Activated naive CD8-positive, alpha-beta T cell treated with anti-CD3 and anti-CD28 coated beads, Interleukin-2, amount 50 U/mL, for 16 hours (primary cell): ENCODE data around the gene MAGI1.

ENCODE experiments used
- DNase-seq: peaks from one replicate; pipeline ENCODE4 v3.0.0-alpha.2; 2020; ENCODE audit warnings: low read depth, low spot score

The MAGI1 gene

DNA sequence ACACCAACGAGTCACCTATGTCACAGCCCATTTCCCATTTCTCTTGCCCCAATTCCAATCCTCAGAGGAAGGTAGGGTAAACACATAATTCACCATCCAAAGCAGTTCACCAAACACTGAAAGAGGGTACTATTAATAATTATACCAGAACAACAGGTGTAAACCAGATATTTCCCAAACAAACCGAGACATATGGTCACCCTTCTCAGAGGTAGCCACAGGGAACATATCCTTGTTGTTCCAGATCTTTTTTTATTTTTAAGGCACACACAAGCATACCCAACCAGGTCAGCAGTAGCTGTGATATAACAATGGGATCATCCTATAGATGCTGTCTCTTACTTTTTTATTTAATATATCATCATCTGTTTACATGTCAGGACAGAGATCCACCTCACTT is 24.7 kb downstream of the MAGI1 start:
- DNase-seq: no peak

DNA sequence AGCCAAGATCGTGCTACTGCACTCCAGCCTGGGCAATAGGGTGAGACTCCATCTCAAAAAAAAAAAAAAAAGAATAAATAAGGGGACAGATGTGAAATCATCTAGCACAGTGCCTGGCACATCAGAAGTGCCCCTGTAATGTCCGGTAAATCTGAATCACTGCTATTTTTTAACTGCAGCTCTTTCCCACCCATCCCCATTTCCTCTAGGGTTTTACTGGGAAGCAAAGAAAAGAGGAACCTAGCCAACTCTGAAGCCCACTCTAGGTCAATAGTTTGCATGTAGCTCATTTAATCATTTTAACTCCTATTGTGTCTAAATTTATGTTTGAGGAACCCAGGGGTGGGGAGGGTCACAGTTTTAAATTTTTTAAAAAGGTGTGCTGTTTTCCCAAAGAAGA is 26.0 kb downstream of the MAGI1 start:
- no peak for DNase-seq

DNA sequence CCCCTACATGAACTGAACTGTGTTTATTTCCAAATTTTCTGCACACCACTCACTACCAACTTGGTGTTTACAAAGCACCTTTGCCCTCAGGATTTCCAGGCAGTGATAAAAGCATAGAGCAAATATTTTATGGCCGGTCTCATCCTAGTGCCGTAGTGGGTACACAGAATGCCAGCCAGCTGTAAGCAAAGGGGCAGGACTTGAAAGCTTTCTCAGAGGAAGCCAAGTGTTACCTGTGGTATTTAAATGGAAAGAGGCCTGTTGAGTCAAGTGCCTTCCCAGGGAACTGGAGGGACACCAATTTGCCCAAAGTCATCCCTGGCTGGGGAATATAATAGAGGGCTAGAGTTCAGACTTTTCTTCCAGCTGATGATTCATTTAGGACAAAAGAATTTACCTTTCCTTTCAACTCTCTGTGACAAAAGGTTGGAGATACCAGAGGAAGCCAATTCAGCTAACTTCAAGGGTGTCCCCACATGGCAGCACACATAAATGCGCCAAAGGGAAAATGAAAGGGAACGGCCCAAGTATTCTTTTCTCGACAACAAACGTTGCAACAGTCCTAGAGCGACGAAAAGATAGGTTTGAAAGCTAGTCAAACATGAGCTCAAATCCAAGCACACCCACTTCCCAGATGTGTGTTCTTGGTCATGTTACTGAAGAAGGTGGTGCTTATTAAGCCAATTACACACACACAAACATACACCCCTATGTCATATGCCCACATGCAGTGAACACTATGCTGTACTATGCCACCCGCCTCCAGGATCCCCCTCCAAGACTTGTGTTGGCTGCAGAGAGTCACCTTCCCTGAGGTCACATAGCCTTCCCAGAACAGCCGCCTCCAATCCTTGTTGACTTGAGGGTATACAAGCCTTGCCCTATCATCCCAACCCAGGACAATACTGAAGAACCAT is 27.7 kb downstream of the MAGI1 start:
- no peak for DNase-seq

DNA sequence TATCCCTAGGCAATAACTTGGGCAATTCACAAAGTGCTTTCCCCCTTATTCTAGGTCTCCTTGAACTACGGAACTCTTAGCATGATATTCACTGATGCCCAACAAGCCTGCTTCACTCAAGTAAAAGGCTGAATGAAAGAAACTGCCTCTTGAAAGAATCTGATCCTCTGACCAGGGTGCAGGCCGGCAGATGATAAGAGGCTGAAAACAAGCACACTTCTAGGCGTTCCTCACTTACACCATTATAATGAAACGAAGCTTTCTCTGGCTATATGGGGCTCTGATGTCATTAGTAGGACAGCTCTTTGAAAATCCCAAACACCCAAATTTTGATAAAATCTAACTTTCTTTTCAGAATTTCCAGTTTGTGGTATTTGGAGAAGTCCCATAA is 28.4 kb downstream of the MAGI1 start:
- DNase-seq: no peak

DNA sequence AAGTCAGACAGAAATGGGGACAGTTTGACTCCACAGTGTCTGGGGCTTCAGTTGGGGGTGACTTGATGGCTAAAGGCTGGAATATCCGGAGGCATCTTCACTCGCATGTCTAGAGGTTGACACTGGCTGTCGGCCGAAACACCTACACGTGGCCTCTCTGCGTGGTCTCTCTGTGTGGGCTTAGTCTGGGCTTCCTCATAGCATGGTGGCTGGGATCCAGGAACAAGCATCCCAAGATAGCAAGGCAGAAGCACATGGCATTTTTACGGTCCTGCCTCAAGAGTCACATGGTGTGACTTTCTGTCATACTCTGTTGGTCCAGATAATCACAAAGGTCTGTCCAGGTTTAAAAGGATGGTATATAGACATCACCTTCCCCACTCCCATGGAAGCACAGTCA is 34.5 kb downstream of the MAGI1 start:
- no peak for DNase-seq

DNA sequence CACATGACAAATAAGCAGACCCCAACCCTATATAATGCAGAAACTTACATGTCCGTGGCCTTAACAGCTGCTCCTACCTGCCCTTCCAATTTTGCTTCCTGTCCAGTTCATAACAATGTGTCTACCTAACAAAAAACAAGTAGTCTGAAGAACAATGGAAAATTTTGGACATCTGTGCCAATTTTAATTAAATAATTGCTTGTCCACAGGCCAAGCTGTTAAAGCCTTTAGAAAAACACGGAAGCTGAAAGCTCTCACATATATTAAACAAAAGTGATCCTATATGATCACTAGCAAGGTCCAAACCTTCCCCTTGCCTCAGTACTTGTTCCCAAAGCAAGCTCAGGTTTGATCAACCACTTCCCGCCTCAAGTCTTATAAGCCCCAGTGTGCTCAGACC is 37.1 kb downstream of the MAGI1 start:
- no peak for DNase-seq

DNA sequence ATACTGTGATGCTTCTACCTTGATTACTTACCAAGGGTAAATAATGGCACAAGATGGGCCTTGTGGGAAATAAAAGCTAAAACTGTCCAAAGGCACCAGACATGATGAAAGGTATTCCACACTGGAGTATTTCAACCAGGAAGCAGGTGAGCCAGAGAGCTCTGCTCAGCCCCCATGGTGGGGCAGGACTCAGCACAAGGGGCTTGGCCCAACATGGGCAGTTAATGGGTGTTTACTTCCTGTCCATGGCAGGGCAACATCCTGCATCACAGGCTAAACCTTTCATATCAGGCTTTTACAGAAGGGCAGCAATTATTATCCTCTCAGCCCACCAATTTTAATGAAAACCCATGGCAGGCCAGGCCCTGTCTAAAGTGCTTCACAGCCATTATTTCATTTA is 38.2 kb downstream of the MAGI1 start:
- DNase-seq: no peak

DNA sequence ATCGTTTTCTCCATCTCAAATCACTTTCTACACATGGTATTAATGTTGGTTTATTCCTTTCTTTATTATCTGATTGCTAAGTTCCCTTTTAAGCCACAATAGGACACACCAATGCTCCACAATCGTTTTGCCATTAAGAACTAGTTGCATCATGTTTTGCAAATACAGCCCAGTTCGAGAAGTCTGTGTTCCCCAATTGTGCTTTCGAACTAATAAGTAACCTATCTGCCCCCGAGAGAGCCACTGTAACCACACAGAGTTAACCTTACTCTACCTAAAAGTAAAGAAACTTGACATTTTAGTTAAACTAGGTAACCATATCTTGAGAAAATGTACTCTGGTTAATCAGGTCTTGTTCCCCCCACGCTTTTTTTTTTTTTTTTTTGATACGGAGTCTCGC is 39.1 kb downstream of the MAGI1 start:
- DNase-seq: no peak

DNA sequence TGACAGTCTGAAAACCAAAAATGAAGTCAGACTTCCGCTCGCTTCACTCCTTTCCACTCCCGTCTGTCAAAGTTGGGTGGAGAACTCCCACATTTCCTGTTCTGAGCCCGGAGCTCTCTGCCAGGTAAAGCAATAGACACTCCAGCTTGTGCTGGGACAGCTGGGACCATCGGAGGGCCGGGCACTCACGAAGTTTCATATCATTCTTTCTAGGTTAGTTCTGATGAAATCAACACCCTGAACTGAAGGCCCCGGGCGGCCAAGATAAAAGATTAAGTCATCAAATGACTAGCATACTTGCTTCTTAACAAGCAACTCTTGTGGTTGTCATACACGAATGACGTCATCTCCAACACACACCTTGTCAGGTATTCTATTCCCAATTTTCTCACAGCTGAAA is 42.1 kb downstream of the MAGI1 start:
- no peak for DNase-seq

DNA sequence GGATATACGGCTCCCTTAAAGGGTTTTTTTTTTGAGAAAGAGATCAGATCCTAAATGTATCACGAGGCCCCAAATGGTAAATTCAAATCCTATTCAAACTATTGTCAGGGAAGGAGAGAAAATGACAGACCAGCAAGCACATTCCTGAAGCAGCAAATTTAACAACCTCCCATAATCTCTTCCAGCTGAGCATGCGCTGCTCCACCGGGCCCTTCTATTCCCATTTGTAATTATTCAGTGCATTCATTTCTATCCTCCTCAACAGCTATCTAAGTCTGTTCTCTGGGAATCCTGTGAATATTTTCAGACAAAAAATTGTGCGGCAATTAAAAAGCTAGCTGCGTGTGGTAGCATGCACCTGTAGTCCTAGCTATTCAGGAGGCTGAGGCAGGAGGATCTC is 43.2 kb downstream of the MAGI1 start:
- DNase-seq: no peak

DNA sequence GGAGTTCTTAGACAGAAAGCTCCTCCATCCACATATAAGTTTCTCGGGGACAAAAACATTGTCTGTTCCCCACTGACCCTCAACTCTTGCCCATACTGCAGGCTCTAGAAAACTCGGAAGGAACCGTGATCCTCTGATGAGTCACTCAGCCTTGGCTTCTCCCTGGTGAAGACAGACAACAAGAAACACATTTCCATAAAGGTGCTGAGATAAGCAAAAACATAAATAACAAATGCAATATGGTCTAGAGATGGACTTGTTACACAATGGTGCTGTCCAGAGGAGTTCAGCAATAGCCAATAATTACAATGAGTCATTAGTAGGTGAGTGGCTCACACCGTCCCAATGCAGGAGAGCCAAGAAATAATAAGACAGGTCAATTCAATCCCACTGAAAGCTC is 43.7 kb downstream of the MAGI1 start:
- no peak for DNase-seq

DNA sequence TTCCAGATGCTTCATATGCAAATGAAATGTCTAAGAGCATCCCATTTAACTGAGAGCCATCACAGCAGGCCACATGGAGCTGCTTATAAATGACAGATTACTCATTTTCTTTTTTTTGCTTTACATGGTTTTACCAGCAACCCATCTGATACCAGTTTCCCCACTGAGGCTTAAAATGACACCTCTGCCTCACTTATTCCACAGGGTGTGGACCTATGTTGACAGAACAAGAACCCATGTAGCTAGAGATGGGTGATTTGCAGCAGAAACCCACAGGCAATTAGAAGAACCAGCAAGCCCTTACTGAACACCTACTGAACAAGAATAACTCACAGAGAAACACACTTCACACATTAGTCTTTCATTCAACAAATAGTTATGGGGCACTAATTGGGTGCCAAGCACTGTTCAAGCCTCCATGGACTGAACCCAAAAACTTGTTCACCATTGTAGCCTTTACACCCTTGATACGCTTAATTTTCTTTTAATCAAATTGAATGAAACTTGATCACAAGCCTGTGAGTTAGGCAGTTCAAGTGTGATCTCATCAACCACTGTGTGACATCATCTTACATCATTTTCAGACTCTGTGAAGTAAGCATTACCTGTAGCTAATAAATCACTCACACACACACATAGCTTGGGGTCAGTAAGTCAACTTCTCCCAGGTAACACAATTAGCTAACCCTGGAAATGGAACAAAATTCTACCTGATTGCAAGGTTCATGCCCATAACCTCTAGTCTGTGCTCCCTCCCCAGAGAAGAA is 45.4 kb downstream of the MAGI1 start:
- DNase-seq: no peak

DNA sequence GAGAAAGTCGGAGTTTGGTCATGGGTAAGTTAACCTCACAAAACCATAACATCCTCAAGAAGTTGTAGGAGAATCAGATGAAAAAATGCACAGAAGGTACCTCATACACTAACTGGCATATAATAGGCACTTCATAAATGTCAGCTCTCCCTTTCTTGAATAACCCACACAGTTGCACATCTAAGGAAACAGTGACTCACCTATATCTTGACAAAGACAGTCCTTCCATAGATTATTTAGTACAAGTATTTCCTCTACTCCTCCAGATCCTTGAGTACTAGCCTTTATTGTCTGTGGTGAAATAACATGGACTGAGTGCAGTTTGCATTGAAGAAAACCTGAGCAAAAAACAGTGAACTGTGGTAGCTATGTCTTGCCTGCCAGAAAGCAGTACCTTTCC is 46.6 kb downstream of the MAGI1 start:
- DNase-seq: no peak

DNA sequence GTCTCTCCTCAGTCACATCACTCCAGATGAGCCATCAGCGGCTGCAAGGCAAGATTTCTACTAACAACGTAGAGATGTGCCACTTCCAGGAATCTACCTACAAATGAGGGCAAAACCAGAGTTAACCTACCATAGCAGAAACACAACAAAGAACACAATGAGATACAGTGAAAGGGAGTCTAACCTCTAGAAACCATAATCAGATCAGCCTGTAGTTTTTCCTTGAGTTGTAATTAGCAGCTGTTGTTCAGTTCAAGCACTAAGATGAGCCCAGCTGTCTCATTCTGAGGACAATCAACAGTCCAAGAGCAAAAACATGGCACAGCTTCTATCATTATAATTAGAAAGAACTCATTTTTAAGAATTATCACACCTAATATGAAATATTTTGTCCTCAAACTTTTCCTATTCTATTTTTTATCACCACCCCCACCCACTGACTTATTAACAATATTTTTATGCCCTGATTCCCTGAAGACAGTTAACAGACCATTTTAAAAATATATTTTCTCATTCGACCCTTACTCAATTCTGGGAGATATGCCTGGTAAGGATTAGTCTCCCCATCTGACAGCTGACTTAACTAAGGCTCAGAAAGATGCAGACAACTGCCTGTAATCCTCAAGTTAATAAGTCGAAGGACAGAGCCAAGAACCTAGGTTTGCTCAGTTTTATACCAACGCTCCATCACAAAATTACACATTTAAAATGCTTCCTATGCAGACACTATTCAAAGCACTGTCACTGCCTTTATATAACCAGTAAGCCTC is 50.1 kb downstream of the MAGI1 start:
- DNase-seq: no peak

DNA sequence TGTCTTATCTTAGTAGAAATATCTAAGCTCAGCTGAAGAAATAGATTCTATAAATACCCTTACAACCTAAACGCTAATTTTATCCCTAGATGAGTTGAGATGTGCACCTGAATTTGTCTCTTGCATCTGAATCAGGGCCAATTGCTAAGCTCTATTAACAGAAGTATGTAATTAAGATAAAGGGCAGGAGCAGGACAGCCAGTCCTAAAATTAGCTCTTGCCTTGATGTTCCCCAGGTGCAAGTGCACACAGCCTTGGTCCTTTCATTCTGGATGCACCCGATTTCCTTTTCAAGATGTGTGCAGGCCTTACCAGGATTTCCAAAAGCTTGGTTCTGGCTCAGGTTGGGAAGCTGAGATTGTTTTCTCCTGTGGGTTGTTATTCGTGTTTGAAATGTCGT is 52.4 kb downstream of the MAGI1 start:
- DNase-seq: no peak

DNA sequence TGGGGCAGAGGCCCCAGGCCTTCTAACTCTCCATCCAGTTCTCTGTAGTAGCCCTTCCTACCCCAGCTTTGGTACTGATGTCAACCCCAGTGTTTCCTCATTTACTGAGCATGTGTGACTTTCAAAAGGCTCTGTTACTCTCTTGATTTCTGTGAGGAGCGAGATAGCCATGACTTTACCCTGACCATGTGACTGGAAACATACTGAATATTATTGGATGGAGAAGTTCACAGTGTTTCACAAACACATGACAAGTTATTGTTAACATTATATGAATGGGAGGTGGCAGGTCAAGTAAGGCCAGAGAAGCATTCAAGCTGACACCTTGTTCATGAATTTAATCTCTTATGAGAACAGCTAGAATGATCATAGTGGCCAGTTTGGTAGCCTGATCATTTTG is 53.7 kb downstream of the MAGI1 start:
- DNase-seq: no peak

DNA sequence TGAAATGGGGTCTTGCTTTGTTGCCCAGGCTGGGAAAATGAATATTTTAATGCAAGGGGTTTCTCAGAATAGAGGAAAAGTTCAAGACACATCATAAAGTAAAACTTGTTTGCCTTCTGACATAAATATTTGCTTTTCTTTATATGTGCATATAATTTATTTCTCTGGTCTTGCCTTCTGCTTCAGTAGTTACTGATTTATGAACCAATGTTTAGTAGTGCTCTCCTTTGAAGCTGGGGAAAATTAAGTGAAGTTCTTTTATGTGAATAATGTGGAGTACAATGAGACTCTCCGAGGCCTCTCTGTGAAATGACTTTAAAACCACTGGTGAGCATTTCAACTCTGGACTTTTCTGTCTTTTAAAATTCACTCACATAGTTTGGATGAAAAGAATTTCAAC is 55.6 kb downstream of the MAGI1 start:
- DNase-seq: no peak

DNA sequence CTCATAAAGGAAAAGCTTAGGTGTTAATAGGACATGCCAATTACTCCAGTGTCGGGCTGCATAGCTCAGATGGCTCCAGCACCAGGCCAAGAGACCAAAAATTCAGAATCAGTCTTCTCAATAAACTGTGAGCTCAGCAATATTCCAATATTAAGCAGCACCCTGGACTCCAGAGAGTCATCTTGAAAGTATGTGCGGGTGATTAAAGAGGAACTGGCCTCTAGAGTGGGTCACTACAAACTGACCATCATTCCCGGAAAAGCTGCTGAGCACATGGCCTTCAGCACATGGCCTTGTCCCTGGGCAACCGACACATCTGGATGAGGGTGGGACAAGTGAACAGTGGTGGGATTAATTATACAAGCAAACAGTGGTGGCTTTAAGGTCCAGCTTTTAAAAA is 59.0 kb downstream of the MAGI1 start:
- DNase-seq: no peak

DNA sequence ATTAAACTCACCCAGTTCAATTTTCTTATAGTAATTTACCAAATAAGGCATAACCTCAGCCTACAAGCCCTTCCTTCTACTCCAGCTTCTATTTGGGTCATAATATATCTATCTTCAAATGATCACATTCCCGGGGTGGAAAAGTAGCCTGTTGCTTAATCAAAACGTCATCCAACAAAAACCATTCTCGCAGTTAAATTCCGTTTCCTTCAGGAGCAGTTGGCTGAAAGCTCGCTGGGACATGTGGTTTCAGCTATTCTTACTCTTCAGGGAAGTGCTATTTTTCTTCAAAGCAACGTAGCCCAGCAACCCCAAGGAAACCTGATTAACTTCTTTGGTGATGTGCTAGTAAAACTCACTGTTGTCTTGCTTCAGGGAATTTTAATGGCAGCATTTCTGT is 59.6 kb downstream of the MAGI1 start:
- DNase-seq: no peak

DNA sequence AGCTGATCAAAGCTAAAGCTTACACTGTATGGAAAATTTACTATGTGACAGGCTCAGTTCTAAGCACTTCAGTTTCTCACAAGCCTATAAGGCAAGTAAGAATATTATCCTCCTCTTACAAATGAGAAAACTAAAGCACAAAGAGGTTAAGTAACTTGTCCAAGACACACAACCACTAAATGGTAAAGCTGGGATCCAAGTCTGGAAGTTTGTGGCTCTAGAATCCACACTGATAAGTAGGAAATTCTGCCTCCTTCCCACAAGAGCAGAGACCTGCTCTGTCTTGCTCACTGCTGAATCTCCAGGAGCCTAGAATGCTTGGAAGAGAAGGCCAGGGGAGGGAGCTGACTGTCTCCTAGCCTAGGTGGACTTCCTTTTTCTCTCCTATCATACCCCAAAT is 60.6 kb downstream of the MAGI1 start:
- no peak for DNase-seq

DNA sequence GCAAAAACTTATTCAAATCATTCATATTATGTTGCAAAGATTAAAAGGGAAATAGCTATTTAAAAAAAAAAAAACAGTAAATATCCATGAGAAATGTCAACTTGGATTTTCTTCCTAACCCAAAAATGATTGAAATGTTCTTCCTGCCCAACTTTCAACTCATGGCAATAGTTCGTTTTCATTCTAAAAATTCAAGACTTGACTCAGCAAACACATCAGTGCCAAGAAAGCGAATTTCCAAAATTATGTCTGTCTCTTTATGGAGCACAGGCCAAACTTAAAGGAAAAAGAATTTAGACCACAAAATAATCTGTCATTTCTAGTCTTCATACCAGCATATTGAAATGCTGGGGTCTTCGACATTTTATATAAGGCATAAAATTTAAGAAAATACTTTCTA is 63.7 kb downstream of the MAGI1 start:
- DNase-seq: no peak

DNA sequence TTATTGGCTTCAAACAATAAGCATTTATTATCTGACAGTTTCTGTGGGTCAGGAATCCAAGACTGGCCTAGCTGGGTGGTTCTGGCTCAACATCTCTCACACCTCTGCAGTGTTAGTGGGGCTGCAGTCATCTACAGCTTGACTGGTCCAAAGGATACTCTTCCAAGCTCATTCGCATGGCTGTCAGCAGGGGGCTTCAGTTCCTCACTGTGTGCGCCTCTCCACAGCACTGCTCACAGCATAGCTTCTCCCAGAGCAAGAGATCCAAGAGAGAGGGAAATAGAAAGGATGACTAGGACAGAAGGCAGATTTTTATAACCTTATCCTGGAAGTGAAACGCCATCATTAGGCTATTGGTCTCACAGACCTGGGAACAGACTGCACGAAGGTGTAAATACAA is 64.2 kb downstream of the MAGI1 start:
- no peak for DNase-seq
